ENCODE results near the gene MRGPRG.

The MRGPRG gene

DNA sequence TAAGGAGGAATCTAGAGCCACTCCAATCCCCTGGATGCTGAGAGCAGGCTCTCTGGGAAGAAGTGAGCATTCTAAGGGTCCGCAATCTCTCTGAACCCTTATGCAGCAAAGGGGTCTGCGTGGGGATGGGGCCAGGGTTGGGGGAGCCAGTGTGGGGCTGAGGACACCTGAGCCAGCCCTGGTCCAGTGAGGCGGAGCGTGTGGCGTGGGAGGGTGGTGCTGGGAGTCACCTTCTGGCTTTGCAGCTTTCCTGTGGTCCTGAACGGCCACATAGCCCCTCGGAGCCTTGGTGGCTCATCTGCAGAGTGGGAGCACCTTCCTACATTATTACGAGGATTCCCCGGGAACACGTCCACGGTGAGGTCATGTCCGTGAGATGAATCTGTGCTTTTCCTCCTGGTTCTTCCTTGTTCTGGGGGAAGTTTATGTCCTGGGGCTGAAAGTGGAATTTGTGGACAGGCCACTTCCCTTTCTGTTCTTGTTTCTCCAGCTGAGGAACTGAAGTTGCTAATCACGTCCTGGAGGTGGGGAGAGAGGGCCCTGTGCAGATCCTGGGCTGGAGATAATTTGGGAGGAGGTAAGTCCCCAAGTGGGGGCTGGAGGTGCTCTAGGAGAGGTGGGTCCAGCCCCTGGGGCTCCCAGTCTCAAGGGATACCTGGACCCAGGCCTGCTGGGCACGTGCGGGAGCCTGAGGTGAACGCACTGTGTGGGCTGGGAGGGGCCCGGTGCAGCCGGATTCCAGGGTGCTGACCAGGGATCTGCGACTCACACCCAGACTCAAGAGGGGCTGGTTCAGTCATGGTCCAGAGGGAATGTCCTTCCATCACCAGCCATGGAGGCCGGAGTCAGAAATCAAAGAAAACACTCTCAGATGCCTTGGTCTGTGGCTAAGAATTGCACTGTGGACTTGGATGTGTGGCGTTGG, 7.5 kb upstream of the MRGPRG start:
- DNase-seq: no peak

DNA sequence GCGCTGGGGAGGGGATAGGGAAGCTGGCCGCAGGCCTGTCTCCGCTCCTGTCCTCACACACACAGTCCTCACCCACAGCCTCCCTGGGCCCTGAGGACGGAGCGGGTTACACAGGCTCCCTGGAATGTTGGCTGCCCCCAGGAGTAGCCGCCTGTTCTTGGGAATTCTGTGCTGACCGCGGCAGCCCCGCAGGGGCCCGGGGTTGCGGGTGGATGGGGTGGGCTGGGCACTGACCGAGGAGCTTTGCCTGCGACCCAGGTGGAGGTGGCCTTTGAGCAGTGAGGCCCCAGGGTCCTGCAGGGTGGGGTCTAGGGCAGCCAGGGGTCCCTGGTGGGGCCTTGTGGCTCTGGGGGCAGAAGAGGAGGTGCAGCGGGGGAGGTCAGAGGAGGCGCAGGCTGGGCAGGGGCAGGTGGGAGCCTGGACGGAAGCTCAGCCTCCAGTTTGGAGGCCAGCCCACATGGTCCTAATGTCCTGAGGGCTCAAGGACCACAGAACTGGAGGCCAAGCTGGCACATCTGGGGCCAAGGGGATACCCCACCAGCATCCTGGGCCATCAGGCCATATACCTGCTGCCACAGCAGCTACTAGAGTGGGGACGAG, 6.6 kb upstream of the MRGPRG start:
- DNase-seq: no peak

DNA sequence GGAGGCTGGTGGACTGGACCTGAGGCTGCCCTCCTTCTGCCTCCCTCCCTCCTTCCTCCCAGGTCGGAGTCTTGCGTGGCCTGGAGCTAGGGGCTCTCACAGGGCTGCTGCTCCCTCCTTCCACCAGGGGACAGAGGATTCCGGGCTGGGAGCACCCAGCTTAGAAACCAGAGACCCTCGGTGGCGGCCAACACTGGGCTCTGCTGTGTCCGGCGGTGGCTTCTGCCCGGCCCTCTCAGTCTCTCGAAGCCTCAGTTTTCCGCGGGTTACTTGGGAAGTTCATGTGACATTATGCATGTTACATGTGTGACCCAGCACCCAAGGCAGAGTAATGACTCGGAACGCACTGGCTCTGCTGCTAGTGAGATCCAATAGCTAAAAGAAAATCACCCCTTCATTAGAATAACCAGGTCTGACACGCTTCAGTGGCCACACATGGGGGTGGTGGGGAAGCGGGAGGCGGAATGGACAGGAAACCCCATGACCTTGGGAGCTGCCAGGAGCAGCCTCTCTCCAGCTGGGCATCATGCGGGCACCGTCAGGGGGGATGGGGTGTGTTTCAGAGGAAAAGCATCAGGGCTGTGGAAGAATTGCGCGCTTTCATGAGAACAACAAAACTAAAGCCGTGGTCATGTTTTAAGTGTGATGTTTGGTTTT, 5.9 kb upstream of the MRGPRG start:
- no peak for DNase-seq

DNA sequence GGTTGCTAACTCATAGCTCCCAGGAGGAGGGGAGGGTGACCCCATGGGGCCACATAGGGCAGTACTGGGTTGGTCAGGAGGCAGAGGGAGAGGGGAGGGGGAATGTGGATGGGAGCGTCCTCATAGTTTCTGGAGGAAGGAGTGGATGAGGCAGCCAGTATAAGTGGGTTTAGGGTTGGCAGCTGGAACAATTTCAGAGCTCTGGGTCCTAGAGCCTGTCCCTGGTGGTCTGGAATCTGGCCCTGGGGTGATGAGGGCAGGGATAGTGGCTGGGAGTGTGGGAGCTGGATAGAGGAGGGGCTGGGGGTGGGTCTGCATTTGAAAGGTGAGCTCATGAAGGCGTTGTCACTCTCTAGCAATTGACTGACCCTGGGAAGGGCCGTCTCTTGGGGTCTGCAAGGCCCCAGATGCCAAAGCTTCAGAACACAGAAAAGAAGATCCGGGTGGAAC, 5.3 kb upstream of the MRGPRG start:
- DNase-seq: no peak

DNA sequence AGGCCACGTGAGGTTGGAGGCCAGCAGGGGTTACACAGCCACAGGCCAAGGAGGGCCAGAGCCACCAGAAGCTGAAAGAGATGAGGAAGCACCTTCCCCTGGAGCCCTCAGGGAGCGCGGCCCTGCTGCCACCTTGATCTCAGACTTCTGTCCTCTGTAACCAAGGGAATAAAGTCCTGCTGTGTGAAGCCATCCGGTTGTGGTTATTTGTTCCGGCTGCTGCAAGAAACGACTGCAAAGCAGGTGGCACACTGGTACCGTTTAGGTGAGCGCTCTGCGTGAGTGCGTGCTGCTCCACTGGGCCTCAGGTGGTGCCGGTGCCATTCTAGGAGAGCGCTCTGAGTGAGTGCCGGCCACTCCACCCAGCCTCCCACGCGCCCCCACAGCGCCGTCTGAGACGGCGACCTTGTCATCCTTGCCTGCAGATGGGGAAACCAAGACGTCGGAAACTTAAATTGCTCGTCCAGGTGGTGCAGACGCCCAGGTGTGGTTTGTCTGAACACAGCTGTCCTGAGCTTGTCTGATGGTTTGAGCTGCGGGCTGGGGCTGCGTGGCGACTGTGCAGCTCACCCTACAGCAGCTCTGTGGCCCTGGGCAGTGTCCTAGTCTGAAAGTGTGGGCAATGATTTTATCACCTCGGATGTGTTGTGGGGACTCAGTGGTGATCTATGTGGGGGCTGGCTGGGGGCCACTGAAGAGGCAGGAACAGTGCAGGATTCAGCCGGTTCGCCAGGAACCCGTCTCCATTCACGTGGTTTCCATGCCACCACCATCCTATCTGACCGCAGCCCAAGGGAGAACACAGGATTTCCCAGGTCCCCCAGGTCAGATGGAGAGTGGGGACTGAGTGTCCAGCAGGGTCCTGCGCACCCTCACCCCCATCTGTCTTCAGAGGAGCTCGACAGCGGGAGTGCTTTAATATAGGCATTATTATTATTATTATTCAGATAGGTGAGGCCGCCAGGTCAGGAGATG, 4.6 kb upstream of the MRGPRG start:
- DNase-seq: no peak

DNA sequence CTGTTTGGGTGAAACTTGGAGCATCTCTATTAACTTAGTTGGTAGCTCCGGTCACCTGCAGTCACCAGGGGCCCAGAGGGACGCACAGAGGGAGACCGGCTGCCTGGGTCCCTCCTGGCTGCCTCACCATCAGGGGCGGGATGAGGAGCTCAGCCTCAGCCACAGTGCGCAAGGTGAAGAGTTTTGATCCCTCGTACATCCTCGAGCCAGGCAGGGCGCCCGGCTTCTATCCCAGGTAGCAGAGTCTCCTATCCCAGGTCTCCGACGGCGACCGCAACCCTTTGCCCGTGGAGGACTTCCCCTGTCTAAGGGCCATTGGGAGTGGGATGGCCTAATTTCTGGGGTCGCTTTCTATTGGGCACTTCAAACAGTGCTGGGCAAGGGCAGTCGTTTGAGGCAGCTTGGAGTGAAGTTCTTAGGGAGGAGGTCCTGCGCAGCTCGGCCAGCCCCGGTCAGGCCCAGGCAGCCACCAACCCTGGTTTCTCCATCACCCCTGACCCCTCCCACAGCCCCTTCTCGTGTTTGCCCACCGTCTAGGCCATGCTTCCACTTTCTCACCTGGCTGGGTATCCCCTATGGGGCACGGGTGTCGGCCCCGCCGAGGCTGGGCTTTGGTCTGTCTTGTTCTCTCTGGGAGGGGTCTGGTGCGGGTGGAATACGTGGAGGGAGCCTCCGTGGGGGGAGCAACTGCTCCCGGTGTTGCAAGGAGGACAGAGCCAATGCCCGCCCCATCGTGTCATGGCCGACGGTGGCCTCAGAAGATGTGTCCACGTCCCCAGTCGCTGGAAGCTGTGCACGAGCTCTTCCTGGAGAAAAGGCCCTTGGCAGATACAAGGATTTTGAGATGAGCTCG, 3.6 kb upstream of the MRGPRG start:
- no peak for DNase-seq

DNA sequence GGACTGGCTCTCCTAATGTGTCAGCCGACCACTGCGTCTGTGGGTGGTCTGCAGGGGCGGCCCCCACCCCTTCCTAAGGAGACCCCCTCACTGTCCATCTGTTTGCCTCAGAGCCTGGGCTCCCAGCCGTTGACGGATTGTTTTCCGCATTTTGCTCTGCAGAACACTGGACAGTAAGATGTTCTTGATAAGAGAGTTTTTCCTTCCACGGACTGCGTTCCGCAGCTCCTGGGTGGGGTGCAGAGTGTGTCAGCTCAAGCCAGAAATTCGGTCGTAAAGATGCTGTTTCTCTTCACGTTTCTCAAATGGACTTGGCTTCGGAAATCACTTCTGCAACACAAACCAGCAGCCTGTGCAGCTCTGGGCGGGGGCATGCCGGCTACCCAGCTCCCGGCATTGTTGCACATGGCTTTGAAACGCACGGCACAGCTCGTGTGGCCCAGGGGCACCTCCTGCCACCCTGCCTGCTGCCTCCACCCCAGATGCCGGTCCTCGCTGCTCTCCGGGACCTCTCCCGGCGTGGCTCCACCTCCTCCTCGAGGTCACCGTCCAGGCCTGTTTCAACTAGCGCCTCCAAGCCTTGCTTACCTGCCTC, 2.9 kb upstream of the MRGPRG start:
- no peak for DNase-seq

DNA sequence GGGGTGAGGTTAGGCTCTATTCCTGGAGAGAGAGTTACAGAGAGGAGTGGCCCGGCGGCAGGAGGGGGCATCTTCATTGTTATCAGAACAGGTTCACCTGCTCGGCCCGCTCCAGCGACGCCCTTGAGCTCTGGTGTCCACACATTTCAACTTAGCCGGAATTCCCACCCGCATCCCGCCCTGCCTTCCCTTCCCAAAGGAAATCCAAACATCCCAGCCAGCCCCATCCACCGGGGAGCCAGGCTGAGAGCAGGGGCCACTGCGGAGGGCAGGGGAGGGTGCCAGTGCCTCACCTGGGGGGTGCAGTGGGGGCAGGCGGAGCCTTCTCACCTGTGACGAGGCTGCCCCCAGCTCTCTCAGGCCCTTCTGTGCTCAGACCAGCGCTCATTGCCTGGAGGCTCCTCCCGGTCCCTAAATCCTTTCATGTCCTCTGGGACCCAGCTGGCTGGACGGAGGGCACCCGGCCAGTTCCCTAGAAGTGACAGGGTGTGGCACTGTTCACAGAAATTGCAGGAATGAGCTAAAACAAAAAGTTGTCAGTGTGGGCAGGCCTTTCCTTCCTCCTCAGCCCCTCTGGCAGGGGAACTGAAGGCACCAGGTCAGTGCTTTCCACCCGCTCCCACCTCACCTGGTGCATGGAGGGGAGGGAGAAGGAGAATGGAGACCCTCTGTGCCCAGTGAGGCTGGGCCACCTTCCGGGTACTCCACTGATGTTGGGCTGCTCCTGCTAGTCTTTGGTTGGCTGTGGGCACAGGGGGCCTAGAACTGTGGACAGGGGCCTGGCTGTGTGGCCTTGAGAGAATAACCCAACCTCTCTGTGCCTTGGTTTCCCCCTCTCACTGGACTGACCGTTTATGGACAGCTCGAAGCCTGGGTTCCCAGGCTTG, 2.2 kb upstream of the MRGPRG start:
- DNase-seq: no peak

DNA sequence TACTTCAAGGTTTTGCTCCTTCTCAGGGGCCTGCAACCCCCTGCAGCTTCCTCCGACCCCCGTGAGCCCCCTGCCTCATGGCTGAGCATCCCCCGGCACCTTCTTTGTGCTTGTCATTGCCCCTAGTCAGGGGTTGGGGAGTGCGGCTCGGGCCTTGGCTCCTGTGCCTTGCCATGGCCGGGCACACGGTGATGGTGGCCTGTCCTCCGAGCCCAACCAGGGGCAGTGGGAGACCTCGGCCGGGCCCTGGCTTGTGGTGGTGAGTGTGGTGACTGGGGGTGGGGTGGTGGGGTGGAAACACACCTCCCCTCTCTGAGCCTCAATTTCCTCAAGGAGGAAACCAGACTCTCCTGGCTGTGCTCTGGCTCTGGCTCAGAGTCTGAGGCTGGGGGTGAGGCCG, 1.5 kb upstream of the MRGPRG start:
- DNase-seq: no peak

DNA sequence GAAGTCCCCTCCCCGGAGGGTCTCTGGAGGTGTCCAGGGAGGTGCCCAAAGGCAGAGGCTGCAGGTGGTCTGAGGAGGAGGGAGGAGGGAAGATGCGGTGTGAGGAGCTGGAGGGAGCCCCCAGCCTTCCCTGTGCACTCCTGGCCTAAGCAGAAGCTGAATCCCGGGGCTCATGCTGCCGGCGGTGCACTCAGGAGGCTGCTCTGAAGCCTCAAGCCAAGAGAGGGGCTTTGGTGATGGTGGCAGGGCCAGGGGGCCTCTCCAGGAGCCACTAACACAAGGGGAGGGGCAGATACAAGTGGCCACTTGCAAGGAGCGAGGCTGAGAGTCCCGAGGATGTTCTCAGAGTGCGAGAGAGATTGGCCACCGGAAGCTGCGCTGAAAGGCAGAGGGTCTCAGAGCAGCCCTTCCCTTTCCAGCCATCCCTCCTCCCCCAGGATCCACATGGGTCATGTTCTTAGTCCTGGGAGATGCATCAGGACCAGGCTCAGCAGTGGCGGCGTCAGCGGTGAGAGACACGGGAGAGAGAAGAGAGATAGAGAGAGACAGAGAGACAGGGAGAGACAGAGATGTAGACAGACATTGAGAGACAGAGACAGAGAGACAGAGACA, 774 bp upstream of the MRGPRG start:
- DNase-seq: no peak

DNA sequence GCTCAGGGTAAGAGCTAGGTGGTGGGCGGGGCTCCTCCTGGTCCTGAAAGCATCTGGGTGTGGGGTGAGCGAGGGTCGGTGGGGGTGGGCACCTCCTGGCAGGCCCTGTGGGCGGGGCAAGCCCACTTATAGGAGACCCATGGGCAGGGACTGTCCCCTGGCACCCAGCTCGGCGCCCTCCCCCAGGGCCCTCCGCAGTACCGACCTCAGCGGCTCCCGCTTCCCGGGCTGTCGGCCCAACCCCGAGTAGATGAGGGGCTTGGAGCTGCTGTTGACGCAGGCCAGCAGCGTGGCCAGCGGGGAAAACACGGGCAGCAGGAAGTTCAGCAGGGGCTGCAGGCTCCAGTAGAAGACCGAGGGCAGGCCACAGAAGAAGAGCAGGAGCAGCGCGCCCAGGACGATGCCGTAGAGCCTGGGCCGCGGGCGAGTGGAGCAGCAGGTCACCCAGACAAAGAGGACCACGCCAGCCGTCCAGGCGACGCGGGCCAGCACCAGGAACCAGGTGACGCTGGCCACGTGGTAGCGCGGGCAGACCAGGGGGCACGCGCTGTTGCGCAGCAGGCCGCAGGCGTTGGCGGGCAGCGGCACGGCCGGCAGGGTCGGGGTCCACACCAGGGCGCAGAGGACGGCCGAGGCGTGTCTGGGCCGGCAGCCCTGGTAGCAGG, 663 bp downstream of the MRGPRG start:
- no peak for DNase-seq

DNA sequence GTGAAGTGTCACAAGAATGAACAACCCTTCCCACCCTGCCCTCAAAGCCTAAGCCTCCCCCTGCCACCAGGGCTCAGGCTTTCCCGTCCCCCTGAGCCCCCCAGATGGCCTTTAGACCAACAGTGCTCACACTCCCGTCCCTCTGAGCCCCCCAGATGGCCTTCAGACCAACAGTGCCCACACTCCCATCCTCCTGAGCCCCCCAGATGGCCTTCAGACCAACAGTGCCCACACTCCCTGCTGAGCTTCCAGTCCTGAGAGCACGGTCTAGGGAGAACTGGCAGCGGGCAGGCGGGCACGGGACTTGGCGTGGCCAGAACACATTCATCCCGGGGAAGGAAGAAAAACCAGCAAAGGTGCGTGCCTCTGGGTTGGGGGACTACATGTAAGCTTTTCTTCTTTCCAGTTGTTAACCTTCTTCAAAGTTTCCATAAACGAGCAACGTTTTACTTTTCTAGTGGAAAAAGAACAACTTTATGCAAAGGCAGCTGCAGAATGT, 2.5 kb downstream of the MRGPRG start:
- DNase-seq: no peak

DNA sequence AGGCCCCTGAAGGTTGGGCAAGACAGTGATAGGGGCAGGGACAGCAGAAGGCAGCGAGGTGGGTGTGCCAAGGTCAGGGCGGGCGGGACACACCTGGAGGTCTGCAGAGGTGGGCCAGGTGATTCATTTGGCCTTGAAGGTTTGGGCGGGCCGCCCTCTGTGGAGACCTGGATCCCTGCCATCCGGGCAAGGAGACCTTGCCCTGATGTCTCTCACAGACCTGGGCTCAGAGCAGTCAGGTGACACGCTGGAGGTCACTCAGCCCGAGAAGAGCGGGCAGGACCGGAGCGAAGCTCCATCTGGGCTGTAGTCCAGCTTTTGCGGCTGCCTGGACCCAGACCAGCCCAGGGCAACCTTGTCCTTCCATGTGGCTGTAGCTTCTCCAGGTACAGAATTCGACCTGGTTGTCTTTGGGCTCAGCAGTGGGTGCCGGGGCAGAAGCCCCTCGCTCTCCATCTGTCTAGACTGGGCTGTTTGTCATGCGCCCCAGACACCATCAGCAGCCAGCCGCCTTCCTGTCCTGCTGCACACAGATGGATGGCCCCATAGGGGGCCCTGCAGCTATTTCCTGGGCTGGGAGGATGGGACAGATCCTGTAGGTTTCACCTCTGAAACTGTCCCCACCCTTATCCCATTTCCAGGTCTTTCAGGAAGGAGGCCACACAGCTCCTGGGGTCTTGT, 3.1 kb downstream of the MRGPRG start:
- no peak for DNase-seq

DNA sequence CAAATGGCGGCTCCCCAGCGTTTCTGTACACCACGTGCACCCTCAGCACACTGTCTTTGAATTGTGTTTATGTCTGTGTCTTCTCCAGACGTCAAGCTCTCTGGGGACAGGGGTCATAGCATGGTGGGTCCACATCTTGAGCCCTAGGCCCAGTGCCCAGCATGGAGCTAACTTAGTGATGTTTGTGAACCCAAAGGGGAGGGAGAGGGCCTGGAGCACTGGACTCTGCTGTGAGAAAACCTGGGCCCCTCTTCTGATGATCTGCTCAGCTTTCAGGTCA, 4.3 kb downstream of the MRGPRG start:
- DNase-seq: no peak

DNA sequence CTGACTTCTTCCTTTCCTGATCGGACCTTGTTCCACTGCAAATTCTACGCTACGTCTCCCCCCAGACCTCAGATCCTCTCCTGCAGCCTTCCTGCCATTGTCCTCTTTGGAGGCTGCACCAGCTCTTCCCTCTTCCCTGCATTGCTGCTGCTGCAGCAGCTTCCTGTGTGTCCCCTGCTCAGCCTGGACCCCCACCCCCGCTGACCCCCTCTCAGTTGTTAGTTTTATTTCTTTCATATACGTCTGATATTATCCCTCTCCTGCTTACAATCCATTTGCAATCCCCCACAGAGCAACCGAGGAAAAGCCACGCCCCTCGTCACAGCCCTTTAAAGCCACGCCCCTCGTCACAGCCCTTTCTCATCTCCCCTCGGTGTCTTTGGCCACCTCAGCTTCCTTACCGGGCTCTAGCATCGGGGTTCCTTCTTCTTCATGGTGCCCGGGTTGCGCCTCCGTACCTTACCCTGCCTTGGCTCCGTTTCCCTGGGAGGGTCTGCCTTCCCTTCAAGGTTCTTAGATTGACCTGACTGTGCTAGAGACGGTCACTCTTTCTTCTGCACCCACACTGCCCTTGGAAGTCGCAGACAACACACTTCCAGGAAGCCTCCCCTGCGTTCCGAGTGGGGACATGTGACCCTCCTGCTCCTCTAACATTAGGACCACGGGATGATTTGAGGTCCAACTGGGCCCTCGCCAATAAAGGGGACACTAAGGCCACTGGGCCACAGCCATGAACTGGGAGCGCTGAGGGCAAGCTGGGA, 4.8 kb downstream of the MRGPRG start:
- no peak for DNase-seq

DNA sequence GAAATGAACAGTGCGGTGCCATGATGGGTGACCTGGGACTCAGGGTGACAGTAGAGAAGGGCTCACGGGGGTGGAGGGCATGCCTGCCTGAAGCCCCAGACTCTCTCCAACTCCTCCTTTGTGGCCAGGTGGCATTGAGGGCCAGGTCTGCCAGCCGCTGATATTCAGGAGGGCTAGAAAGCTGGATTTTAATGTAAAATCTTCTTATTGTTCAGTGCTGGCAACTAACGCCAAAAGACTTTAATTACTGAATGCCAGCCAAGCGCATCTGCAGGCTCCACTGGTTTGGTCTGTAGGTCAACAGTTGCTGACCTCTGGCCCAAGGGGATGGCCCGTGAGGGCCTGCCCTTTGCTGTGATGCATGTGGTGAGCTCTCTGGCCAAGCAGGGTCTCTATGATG, 10.3 kb downstream of the MRGPRG start:
- DNase-seq: no peak

DNA sequence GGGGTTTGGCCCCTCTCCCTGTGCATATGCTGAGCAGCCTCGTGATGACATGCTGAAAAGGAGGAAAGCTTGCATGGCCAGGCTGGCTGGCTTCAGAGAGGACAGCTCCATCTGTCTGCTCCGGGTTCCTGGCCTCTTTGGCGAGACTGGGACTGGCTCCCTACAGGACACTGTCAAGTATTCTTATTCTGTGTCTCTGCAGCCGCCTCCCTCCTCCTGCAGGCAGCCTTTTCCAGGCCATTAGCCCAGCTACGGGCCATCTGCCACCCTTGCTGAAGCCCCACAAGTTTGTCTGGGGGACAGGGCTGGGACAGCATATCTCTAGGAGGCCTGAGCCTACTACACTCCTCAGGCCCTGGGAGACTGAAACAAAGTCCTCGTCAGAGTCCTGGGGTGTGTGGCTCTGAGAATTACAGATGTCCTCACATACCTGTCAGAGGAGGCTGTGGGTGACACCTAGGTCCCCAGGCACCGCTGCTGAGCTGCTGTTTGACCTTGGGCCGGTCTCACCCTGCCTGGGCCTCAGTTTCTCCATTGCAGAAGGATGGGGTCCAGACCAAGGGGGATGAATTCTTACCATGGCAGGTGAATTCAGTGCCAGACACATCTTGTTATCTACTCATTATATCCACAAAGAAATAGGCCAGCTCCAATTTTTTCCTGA, 11.0 kb downstream of the MRGPRG start:
- no peak for DNase-seq

DNA sequence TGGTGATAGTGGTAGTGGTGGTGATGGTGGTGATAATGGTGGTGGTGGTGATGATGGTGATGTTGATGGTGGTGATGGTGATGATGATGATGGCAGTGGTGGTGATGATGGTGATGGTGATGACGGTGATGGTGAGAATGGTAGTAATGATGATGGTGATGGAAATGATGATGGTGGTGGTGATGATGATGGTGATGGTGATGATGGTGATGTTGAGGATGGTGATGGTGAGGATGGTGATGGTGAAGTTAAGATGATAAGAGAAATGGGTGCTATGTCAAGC, 11.8 kb downstream of the MRGPRG start:
- DNase-seq: no peak
